ENCODE measurements around the gene MTR.

Gene MTR

DNA sequence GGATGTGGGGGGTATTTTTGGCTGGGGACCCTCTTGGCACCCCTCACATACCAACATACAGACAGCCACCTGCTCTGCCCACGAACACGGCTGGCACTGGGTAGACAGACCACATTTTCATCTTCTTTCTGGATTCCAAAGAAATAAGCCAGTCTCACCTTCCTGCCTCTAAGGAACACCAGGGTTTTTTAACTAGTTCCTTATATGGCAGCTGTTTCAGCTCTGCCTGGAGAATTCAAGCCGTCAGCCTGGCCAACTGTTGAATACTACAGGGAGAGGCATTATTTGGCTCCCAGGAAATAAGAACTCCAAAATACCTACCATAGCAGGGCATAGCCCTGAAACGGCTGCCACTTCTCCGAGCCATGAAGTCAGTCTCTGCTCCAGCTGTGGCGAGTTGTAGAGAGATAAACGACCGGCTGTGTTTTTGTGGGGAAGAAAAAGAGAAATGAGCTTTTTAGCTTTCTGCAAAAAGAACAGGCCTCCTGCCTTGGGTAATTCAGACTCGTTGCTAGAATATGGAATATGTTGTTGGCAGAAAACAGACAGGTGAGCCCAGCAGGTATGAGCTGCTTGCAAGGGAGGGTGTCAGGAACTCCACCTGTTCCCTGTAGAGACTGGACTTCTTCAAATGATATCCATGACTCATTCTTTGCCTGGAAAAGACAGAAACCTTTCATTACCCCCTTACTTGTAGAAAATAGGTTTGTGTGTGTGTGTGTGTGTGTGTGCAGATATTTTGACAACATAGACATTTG, 157.3 kb downstream of the MTR start:
- no peak for DNase-seq (ENCODE audit: low spot score)

DNA sequence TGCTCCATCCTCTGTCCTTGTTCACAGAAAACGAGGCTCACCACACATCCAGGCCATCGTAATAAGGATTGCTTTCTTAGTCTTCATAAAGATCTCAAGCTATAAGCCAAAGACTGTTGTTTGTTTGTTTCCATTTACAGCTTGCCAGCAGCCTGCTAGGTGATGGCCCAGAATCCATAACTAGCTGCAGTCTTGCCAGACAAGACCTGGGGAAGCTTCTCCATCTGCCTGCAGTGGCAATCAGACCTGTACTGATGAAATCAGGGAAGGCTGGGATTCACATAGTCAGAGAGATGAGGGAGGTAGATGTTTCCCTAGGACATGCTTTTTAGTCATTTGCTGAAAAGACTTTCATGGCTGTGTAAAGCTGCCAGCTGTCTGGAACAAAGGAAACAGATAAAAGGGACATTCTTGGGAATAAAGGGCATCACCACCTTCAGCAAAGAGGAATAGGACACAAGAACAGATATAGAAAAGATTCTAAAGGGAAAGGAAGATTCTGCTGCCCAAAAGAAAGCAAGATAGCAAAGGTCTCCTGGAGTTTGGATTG, 158.1 kb downstream of the MTR start:
- DNase-seq (ENCODE audit: low spot score) = no peak
